SK-N-SH treated with all-trans-retinoic acid at 6 μM for 48 hours (cell line): ENCODE results near the gene ARHGAP22.

ENCODE experiments used
- ATAC-seq: fragments of 200-7000 bp; cut with Tn5 transposase; 3 replicates; pipeline ENCODE4 v1.9.1; 2020; ENCODE audit warnings: mild to moderate bottlenecking, moderate library complexity
- ARNTL ChIP-seq: fragments of 450-650 bp; formaldehyde crosslinking; IDR thresholded peaks from 2 replicates; pipeline ENCODE4 v1.5.0; 2020; ENCODE audit warnings: low read depth, mild to moderate bottlenecking, moderate library complexity, borderline replicate concordance
- CSDC2 ChIP-seq: fragments of 250-450 bp; sonication (Bioruptor Pico); IDR thresholded peaks from 2 replicates; pipeline ENCODE4 v1.5.0; 2020; ENCODE audit warnings: mild to moderate bottlenecking, moderate library complexity
- ESRRG ChIP-seq: fragments of 250-450 bp; sonication (Bioruptor Pico); IDR thresholded peaks from 2 replicates; pipeline ENCODE4 v1.6.1; 2021; ENCODE audit warnings: mild to moderate bottlenecking
- GLIS3 ChIP-seq: fragments of 250-450 bp; sonication (Bioruptor Pico); IDR thresholded peaks from 2 replicates; pipeline ENCODE4 v1.5.0; 2020; ENCODE audit warnings: mild to moderate bottlenecking, moderate library complexity
- ISL1 ChIP-seq: fragments of 250-450 bp; sonication (Bioruptor Pico); IDR thresholded peaks from 2 replicates; pipeline ENCODE4 v2.1.2; 2022; ENCODE audit warnings: mild to moderate bottlenecking, moderate library complexity
- PPARA ChIP-seq: fragments of 250-450 bp; sonication (Bioruptor Pico); IDR thresholded peaks from 2 replicates; pipeline ENCODE4 v1.5.0; 2020; ENCODE audit warnings: mild to moderate bottlenecking, borderline replicate concordance
- RARB ChIP-seq: fragments of 250-450 bp; sonication (Bioruptor Pico); IDR thresholded peaks from 2 replicates; pipeline ENCODE4 v1.8.0; 2021; ENCODE audit warnings: mild to moderate bottlenecking, moderate library complexity
- SNAI2 ChIP-seq: fragments of 250-450 bp; sonication (Bioruptor Pico); IDR thresholded peaks from 2 replicates; pipeline ENCODE4 v1.5.0; 2020; ENCODE audit warnings: mild to moderate bottlenecking, moderate library complexity
- TCF4 ChIP-seq: fragments of 250-450 bp; sonication (Bioruptor Pico); IDR thresholded peaks from 2 replicates; pipeline ENCODE4 v1.8.0; 2021; ENCODE audit warnings: mild to moderate bottlenecking, moderate library complexity, borderline replicate concordance
- TOX ChIP-seq: fragments of 250-450 bp; sonication (Bioruptor Pico); IDR thresholded peaks from 2 replicates; pipeline ENCODE4 v1.8.0; 2021; ENCODE audit warnings: mild to moderate bottlenecking, moderate library complexity, borderline replicate concordance
- ZC3H10 ChIP-seq: fragments of 250-450 bp; sonication (Bioruptor Pico); IDR thresholded peaks from 2 replicates; pipeline ENCODE4 v1.5.1; 2021; ENCODE audit warnings: mild to moderate bottlenecking, moderate library complexity
- ZFP3 ChIP-seq: fragments of 250-450 bp; sonication (Bioruptor Pico); IDR thresholded peaks from 2 replicates; pipeline ENCODE4 v1.5.0; 2020; ENCODE audit warnings: mild to moderate bottlenecking, moderate library complexity
- ZFP30 ChIP-seq: fragments of 450-650 bp; formaldehyde crosslinking; IDR thresholded peaks from 2 replicates; pipeline ENCODE4 v1.5.0; 2022; ENCODE audit warnings: mild to moderate bottlenecking, moderate library complexity
- ZNF565 ChIP-seq: fragments of 450-650 bp; formaldehyde crosslinking; conservative IDR thresholded peaks from 2 replicates; pipeline ENCODE4 v1.5.0; 2020; ENCODE audit warnings: low read depth, mild to moderate bottlenecking, moderate library complexity
- ZNF70 ChIP-seq: fragments of 450-650 bp; formaldehyde crosslinking; IDR thresholded peaks from 2 replicates; pipeline ENCODE4 v1.5.0; 2020; ENCODE audit warnings: mild to moderate bottlenecking, moderate library complexity
- ZNF8 ChIP-seq: fragments of 450-650 bp; formaldehyde crosslinking; IDR thresholded peaks from 2 replicates; pipeline ENCODE4 v1.5.0; 2020; ENCODE audit warnings: mild to moderate bottlenecking, moderate library complexity
- TF ChIP-seq, protein P1 (sequence below): fragments of 250-450 bp; sonication (Bioruptor Pico); IDR thresholded peaks from 2 replicates; pipeline ENCODE4 v1.8.0; 2021; ENCODE audit warnings: low read depth, mild to moderate bottlenecking, moderate library complexity, borderline replicate concordance
- TF ChIP-seq, protein P2 (sequence below): fragments of 250-450 bp; sonication (Bioruptor Pico); IDR thresholded peaks from 2 replicates; pipeline ENCODE4 v1.5.1; 2021; ENCODE audit warnings: mild to moderate bottlenecking, moderate library complexity
- TF ChIP-seq, protein P3 (sequence below): fragments of 250-450 bp; sonication (Bioruptor Pico); IDR thresholded peaks from 2 replicates; pipeline ENCODE4 v1.5.0; 2020; ENCODE audit warnings: mild to moderate bottlenecking, moderate library complexity

The ARHGAP22 gene

DNA sequence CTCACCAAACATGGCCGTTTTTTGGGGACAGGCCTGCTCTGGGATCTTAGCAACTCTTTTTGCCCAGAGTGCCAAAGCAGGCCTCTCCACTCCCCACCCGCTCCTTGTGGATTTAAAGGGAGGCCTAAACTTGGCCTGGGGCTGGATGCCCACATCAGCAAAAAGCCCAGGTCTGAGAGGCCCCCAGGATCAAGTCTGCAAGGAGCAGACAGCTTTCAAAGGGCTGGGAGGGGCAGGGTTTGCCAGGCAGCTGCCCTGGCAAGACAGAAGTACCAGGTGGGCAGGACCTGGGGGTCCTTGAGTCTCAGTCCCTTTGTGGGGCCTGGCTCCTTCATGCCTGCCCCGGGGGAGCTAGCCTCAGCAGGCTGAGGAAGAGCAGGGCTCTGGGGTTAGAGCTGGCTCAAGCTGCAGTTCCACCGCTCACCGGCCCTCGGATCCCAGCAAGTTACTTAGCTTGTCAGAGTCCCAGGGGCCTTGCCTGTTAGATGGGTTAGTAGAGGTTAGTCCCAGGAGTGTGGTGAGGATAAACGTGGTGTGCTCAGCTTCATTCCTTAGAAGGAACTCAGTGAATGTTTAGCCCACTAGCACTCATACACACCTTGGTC lies 56.2 kb downstream of the ARHGAP22 start:
- no peak for ATAC-seq
- TF ChIP-seq TOX (no peak), ZNF565 (CRISPR knock-in tag) (no peak), TCF4 (CRISPR knock-in tag) (no peak), SNAI2 (no peak)
- TF ChIP-seq, protein P1, sequence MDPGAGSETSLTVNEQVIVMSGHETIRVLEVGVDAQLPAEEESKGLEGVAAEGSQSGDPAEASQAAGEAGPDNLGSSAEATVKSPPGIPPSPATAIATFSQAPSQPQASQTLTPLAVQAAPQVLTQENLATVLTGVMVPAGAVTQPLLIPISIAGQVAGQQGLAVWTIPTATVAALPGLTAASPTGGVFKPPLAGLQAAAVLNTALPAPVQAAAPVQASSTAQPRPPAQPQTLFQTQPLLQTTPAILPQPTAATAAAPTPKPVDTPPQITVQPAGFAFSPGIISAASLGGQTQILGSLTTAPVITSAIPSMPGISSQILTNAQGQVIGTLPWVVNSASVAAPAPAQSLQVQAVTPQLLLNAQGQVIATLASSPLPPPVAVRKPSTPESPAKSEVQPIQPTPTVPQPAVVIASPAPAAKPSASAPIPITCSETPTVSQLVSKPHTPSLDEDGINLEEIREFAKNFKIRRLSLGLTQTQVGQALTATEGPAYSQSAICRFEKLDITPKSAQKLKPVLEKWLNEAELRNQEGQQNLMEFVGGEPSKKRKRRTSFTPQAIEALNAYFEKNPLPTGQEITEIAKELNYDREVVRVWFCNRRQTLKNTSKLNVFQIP = no peak
- TF ChIP-seq, protein P2, sequence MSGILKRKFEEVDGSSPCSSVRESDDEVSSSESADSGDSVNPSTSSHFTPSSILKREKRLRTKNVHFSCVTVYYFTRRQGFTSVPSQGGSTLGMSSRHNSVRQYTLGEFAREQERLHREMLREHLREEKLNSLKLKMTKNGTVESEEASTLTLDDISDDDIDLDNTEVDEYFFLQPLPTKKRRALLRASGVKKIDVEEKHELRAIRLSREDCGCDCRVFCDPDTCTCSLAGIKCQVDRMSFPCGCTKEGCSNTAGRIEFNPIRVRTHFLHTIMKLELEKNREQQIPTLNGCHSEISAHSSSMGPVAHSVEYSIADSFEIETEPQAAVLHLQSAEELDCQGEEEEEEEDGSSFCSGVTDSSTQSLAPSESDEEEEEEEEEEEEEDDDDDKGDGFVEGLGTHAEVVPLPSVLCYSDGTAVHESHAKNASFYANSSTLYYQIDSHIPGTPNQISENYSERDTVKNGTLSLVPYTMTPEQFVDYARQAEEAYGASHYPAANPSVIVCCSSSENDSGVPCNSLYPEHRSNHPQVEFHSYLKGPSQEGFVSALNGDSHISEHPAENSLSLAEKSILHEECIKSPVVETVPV (CRISPR knock-in tag) = no peak

DNA sequence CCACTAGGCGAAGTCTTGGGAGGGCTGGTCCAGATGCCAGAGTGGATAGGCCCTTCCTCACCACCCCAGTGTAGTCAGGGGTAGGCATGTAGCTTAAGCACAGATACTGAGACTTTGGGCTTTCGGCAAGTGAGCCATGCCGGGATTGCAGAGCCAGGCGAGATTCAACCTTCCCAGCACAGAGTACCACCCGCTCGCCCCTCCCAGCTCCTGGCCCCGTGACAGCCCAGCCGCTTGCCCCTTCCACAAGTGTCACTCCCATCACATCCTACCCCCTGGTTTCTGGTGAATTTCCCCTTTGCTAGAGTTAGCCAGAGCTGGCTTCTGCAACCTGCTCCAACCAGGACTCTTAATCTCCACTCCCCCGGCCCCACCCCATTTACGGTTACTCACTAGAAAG lies 56.9 kb downstream of the ARHGAP22 start:
- TF ChIP-seq ESRRG (CRISPR knock-in tag) (no peak), PPARA (CRISPR knock-in tag) (no peak), CSDC2 (CRISPR knock-in tag) (no peak), ZNF565 (CRISPR knock-in tag) (no peak), ZC3H10 (CRISPR knock-in tag) (no peak), TOX (no peak), TCF4 (CRISPR knock-in tag) (no peak), ARNTL (no peak), ISL1 (CRISPR knock-in tag) (no peak), GLIS3 (CRISPR knock-in tag) (no peak)
- TF ChIP-seq, protein P2 (CRISPR knock-in tag) = no peak
- TF ChIP-seq, protein P3, sequence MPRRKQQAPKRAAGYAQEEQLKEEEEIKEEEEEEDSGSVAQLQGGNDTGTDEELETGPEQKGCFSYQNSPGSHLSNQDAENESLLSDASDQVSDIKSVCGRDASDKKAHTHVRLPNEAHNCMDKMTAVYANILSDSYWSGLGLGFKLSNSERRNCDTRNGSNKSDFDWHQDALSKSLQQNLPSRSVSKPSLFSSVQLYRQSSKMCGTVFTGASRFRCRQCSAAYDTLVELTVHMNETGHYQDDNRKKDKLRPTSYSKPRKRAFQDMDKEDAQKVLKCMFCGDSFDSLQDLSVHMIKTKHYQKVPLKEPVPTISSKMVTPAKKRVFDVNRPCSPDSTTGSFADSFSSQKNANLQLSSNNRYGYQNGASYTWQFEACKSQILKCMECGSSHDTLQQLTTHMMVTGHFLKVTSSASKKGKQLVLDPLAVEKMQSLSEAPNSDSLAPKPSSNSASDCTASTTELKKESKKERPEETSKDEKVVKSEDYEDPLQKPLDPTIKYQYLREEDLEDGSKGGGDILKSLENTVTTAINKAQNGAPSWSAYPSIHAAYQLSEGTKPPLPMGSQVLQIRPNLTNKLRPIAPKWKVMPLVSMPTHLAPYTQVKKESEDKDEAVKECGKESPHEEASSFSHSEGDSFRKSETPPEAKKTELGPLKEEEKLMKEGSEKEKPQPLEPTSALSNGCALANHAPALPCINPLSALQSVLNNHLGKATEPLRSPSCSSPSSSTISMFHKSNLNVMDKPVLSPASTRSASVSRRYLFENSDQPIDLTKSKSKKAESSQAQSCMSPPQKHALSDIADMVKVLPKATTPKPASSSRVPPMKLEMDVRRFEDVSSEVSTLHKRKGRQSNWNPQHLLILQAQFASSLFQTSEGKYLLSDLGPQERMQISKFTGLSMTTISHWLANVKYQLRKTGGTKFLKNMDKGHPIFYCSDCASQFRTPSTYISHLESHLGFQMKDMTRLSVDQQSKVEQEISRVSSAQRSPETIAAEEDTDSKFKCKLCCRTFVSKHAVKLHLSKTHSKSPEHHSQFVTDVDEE = no peak
- no peak for ATAC-seq

DNA sequence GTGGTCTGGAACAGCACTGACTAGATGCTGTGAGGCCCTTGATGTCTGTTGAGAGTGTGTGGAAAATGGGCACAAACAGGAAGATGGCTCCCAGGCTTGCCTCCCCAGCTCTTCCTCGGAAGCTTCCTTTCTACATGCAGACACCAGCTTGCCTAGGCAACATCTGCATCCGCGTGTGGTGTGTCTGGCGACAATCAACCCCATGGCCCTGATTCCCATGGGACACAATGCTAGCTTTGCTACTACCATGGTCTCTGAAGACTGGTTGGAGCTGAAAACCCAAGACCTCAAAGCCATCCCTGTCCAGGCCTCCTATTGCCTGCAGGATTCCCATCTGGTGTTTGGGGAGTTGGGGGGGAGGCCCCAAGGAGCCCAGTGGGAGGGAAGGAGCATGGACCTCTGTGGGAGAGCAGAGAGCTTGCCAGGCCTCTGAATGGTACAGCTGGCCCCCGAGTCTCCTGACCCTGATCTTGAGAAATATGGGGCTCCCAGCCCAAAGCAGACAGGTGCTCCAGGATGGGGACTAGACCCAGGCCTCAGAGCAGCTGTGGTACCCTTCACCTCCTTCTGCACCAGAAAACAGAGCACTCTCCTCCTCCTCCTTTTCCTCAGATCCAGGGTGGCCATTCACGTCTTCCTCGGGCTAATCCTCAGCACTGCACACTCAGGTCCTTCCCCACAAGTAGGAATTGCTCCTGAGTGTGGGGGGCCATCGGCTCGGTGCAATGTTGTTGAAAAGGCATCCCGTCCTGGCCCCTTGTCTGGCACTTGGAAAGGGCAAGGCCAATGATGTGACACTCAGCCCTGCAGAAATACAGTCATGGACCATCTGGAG lies 57.6 kb downstream of the ARHGAP22 start:
- TF ChIP-seq, protein P1 = no peak
- TF ChIP-seq TOX (no peak), ZFP30 (CRISPR knock-in tag) (no peak), ZC3H10 (CRISPR knock-in tag) (no peak), ESRRG (CRISPR knock-in tag) (no peak), TCF4 (CRISPR knock-in tag) (no peak), ZNF70 (CRISPR knock-in tag) (no peak), RARB (CRISPR knock-in tag) (no peak), ZFP3 (CRISPR knock-in tag) (no peak), ZNF8 (CRISPR knock-in tag) (no peak)
- TF ChIP-seq, protein P2 (CRISPR knock-in tag) = no peak
- TF ChIP-seq, protein P3 = no peak
- ATAC-seq = no peak
